Pancreas (tissue), 10 donors: ENCODE measurements around the gene IL3. TPM values are rescaled to one million over a fixed set of nuclear protein-coding genes. Genes with fewer than 3 reads are reported as not detected.

ENCODE experiments used
- ATAC-seq, 4 donors: fragments of 200-7000 bp; cut with Tn5 transposase; one replicate each; pipeline versions ENCODE4 v1.8.0 to v1.9.1; 2020; ENCODE audit warnings: mild to moderate bottlenecking in 4 of 4, moderate library complexity in 4 of 4
- DNase-seq, 6 donors: peaks; one replicate each; pipeline ENCODE4 v3.0.0-alpha.2; 2020
- FAIRE-seq: peaks from 2 replicates; lab custom pipeline; 2012; peaks lifted over from hg19 to GRCh38; lab: Jason Lieb, UNC
- H3K27ac ChIP-seq, 4 donors: fragments of 200-600 bp; sonication (generic); 1 replicate in 3 of 4; 2 replicates in 1 of 4; pipeline versions ENCODE4 v1.5.0 to v1.8.0; 2020
- H3K27me3 ChIP-seq, 4 donors: fragments of 200-600 bp; one replicate each; pipeline ENCODE4 v1.8.0; 2021
- H3K36me3 ChIP-seq, 3 donors: fragments of 200-600 bp; sonication (generic) in 1 of 3; one replicate each; pipeline versions ENCODE4 v1.5.0 to v1.8.0; 2020 to 2021
- H3K4me1 ChIP-seq, 3 donors: fragments of 200-600 bp; one replicate each; pipeline ENCODE4 v1.8.0; 2021
- H3K4me3 ChIP-seq, 4 donors: fragments of 200-600 bp; sonication (generic) in 2 of 4; one replicate each; pipeline versions ENCODE4 v1.5.0 to v1.8.0; 2020 to 2021
- H3K9me3 ChIP-seq, 4 donors: fragments of 200-600 bp; one replicate each; pipeline ENCODE4 v1.8.0; 2021
- WGBS, 2 donors: extraction: QIAGEN DNeasy Blood & Tissue Kit; methylation state at CpG; one replicate each; pipeline ENCODE4 v1.1.7; 2013; 5-methylcytosine and 5-hydroxymethylcytosine counted together
- intact Hi-C, 3 donors: fragments of 100-400 bp; cut with DNase I; formaldehyde crosslinking; loops; one replicate each; pipeline versions ENCODE4 v1.11.1 to v1.14.2; 2022
- polyA plus RNA-seq, 2 donors: library from polyadenylated mRNA; stranded (reverse); fragments of 200-250 nt; gene quantifications; one replicate each; pipeline ENCODE4 v1.2.3, GENCODE V29; 2013
- total RNA-seq, 6 donors: library from RNA; stranded (reverse); fragmentation: NEBNext Ultra II Directional in 4 of 6; extraction: Animal tissue kit (Norgen Biotek cat#: 25700) in 4 of 6; gene quantifications; one replicate each; pipeline versions ENCODE4 v1.2.1 to v1.2.4, GENCODE V29; 2021 to 2023
- TF ChIP-seq, protein P1 (sequence below), 4 donors: fragments of 200-600 bp; sonication (generic) in 3 of 4; IDR thresholded peaks; one replicate each; pipeline versions ENCODE4 v1.5.0 to v1.8.0; 2021; ENCODE audit warnings: antibody characterized with exemption in 4 of 4
- donor health status: healthy with polysubstance abuse.
- donor health status: DM: no; HTN: no; CAD: no; lungs with moderate emphysema.
- donor health status: DM: no; HTN: no; CAD: no.
- donor health status: control.
- donor health status: control.
- donor health status: Bipolar disorder and iron deficiency.
- donor health status: DM: yes; HTN: yes; CAD: no.
- donor health status: DM: no; HTN: no; CAD: no.
- donor health status: DM: no; HTN: no; CAD: no.
- donor health status: DM: yes; HTN: yes; CAD: no.

The IL3 gene
- total and polyA plus RNA-seq, 8 donors = not detected

DNA sequence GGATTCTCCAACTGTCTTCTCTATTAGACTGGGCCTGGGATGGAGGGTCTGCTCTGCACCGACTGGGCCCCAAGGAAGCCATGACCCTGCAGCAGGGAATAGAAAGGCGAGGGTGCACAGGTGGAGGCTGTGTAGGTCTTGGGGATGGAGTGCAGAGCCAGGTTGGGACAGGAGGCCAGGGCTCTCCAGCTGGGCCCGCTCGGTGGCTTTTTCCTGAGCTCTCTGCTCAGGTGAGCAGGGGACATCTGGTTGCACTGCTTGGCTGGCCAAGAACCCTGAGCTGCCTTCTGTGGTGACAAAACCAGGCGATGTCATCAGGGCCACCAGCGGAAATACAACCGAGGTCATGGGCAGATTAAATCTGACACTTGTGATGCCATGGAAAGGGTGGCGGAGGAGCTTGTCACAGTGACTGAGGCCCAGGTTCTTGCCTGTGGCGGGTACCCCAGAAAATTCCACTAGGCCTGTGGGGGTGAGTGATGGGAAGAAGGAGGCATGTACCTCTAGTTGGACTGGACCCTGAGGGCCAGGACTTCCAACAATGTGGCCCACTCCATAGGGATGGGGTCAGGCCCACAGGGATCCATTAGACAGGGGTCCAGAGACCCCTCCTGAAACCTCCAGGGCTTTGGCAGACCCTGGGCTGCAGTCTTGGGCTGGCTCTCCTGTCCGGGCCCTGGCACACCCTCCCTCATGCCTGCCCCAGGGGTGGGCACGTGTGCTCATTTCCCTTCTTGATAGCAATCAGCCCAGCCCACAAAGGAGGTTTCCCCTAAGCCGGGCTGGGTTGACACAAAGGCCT, 4.4 kb upstream of the IL3 start:
- H3K27ac ChIP-seq = no peak overlapping the region
- no peaks in the 10 kb centered on the region for H3K4me1 ChIP-seq
- FAIRE-seq = no peak
- ATAC-seq = peak in 1 of 4 donors; percentile 39
- WGBS, 2 donors = 75 to 79% methylated on average over 12 of the region's 12 CpGs
- no peaks in the 10 kb centered on the region for H3K36me3 ChIP-seq
- H3K4me3 ChIP-seq = no peak overlapping the region
- TF ChIP-seq, protein P1, sequence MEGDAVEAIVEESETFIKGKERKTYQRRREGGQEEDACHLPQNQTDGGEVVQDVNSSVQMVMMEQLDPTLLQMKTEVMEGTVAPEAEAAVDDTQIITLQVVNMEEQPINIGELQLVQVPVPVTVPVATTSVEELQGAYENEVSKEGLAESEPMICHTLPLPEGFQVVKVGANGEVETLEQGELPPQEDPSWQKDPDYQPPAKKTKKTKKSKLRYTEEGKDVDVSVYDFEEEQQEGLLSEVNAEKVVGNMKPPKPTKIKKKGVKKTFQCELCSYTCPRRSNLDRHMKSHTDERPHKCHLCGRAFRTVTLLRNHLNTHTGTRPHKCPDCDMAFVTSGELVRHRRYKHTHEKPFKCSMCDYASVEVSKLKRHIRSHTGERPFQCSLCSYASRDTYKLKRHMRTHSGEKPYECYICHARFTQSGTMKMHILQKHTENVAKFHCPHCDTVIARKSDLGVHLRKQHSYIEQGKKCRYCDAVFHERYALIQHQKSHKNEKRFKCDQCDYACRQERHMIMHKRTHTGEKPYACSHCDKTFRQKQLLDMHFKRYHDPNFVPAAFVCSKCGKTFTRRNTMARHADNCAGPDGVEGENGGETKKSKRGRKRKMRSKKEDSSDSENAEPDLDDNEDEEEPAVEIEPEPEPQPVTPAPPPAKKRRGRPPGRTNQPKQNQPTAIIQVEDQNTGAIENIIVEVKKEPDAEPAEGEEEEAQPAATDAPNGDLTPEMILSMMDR (IDR thresholded peaks at IDR 0.05) = no peak
- H3K9me3 ChIP-seq = no peaks in the 10 kb centered on the region
- peak in 3 of 6 donors; percentile 3 to 34 (median 15) for DNase-seq
- intact Hi-C loops = no loop called here
- H3K27me3 ChIP-seq = no peaks in the 10 kb centered on the region

DNA sequence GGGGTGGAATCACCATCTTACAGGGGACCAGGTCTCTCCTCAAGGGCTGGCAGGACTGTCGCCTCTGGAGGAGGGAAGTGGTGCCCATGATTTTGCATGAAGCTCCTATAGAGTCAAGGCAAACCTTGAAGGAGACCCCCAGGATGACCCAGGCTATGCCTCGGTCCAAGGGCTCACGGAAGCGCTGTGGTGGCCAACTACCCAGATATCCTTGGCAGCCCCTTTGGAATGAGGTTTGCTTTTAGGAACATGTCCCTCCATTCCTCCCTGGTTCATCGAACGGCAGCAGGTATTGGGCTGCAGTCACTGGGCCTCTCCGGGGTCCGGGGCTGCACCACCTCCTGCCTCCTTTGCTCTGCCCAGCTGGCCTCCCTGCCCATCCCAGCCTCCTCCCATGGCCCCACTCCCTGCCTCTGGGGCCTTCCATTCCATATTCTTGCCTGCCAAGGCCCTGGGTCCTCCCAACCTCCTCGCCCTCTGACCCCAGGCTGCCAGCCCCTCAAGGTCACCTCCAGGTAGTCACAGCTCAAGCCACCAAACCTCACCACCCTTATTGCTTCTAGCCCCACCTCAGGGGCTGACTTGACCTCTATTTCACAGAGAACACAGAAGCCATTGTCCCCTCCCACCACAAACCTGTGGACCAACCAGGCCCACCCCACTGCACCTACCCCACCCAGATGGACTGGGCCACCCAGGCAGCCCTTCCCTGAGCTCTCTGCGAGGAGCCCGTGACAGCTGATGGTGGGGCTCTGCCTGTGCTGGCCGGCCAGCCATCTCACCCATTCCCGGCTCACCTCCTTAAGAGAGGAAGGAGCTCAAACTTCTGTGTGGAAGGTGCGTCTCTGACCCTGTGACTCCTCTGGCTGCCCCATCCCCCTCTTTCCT, 3.6 kb upstream of the IL3 start:
- ATAC-seq (no peak), FAIRE-seq (no peak), DNase-seq (peak in 4 of 6 donors; percentile 3 to 48 (median 28))
- Histone ChIP-seq H3K4me3 (no peak overlapping the region), H3K9me3 (no peaks in the 10 kb centered on the region), H3K36me3 (no peaks in the 10 kb centered on the region), H3K4me1 (no peaks in the 10 kb centered on the region), H3K27me3 (no peaks in the 10 kb centered on the region), H3K27ac (no peak overlapping the region)
- TF ChIP-seq, protein P1 (IDR thresholded peaks at IDR 0.05) = no peak
- intact Hi-C loops = no loop called here
- WGBS, 2 donors = 87 to 88% methylated on average over 14 of the region's 14 CpGs

DNA sequence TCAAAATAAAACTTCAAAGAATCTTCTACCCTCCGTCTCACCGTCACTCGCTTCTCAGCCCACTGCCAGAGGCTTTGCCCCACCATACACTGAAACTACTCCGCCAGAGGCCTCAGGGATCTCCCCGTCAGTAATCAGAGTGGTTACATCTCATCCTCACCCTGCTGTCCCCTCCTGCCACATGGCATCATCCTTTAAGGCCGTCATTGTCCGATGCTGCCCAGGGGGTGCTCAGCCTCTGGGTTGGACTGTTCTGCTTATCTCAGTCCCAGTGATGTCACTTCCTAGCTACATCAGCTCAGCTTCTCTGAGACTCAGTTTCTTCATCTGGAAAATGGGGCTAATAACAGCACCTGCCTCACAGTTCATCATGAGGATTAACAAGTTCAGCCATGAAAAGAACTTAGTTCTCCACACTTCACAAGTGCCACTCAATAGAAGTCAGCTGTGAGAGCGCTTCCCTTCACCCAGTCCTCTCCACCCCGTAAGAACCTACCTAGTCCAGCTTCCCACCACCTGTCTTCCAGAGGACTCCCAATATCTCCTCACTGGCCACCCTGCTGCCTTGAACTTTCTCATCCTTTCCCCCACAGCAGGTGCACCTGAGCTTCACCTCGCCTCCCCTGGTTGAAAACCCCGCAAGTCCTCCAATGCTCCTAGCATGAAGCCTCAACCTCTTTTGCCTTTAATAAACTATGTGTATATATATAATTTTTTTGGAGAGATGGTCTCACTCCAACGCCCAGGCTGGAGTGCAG, 2.8 kb upstream of the IL3 start:
- H3K36me3 ChIP-seq = no peaks in the 10 kb centered on the region
- H3K27me3 ChIP-seq = no peaks in the 10 kb centered on the region
- H3K4me3 ChIP-seq = no peak overlapping the region
- H3K9me3 ChIP-seq = no peaks in the 10 kb centered on the region
- TF ChIP-seq, protein P1 (IDR thresholded peaks at IDR 0.05) = no peak
- no peaks in the 10 kb centered on the region for H3K4me1 ChIP-seq
- FAIRE-seq (no peak), ATAC-seq (no peak), DNase-seq (peak in 3 of 6 donors; percentile 1 to 6 (median 1))
- WGBS, 2 donors = 81 to 86% methylated on average over 12 of the region's 12 CpGs
- intact Hi-C loops = no loop called here
- H3K27ac ChIP-seq = no peak overlapping the region

DNA sequence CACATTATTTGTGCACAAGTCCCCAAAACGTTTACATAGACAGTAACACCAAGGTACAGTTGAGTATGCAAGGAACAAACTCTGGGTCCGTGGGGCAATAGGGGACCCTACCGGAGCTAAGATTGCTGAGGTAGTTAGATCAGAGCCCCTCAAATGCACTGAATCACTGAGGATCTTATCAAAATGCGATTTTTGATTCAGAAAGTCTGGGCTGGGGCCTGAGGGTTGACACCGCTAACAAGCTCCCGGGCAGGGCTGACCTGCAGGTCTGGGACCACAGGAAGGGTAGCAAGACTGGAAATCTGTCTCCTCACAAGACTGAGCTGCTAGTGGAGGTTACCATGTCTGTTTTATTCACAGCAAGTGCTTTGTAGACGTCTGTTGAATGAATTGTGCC, 1.8 kb upstream of the IL3 start:
- FAIRE-seq (no peak), DNase-seq (peak in 1 of 6 donors; percentile 5), ATAC-seq (no peak)
- H3K9me3 ChIP-seq = no peaks in the 10 kb centered on the region
- WGBS, 2 donors = 67 to 71% methylated on average over 7 of the region's 7 CpGs
- H3K27me3 ChIP-seq = no peaks in the 10 kb centered on the region
- intact Hi-C loops = no loop called here
- H3K4me1 ChIP-seq = no peaks in the 10 kb centered on the region
- H3K4me3 ChIP-seq = no peak overlapping the region
- TF ChIP-seq, protein P1 (IDR thresholded peaks at IDR 0.05) = no peak
- H3K27ac ChIP-seq = no peak overlapping the region
- H3K36me3 ChIP-seq = no peaks in the 10 kb centered on the region
